ACHN (cell line): ENCODE results near the gene WDR37.

Source experiments
- DNase-seq: peaks from one replicate; pipeline ENCODE4 v3.0.0-alpha.2; 2015
- in situ Hi-C: cut with HindIII; loops from 2 replicates; pipeline ENCODE4 v1.10.0; 2017; ENCODE audit warnings: low sequenced_read_pairs, low pct_ligation_motif_present, low pct_unique_long_range_greater_than_20kb

Gene WDR37

DNA sequence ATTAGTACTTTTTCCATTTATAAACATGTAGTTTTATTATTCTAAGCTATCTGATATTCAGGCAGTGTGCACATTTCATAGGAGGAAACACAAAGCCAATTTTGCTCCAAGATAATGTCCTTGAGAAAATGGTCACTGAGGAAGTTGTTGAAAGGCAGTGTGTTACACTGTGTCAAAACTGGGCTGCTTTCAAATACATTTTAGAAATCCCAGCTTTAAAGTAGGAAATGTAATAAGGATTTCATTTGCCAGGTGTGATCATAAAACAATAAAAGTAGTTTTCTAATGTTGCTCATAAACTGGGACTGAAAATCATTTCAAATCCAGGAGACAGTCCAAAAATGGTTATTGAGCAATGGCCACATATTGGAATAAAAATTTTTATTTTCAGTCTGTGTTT lies 80.1 kb downstream of the WDR37 start:
- DNase-seq = no peak
- in situ Hi-C loops = no loop called here

DNA sequence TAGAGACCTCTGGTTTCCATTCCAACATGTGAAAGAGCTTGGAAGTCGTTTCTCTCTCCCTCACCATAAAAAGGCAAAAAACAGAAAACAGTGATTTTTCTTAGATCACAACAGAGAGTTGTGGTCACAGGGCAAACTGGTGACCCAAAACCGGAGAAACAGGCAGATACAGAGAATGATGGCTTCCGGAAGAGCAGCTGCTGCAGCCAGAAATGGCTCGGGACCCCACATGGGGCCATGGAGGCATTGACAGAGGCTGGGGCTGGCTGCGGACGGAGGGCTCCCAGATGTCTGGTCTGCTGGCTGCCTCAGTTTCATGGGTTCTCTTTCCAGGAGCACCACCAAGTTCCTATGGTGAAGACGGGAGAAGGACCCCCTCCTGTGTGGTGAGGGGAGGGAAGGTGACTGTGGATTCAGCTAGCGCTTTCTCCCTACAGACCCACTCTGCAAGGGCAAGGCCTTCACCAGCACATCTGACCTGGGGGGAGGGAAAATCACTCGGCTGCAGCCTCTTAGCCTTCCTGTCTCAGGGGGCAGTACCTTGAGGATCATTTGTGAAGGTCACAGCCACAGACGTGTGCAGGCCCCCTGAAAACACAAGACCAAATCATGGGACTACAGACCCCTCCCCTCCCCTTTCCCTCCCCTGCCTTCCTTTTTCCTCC lies 81.4 kb downstream of the WDR37 start:
- in situ Hi-C loops = no loop called here
- DNase-seq = no peak

DNA sequence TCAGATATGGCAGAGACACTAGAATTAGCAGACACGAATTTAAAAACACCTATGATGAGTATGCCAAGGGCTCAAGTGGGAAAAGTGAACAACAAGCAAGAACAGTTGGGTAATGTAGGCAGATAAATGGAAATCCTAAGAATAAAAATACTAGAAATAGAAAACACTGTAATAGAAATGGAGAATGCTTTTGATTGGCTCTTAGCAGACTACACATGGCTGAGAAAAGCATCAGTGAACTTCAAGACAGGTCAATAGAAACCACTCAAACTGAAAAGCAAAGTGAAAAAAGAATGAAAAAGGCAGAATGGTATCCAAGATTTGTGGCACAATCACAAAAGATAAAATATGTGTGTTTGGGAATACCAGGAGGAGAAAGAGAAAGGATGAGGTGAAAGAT lies 82.3 kb downstream of the WDR37 start:
- in situ Hi-C loops = no loop called here
- DNase-seq = no peak

DNA sequence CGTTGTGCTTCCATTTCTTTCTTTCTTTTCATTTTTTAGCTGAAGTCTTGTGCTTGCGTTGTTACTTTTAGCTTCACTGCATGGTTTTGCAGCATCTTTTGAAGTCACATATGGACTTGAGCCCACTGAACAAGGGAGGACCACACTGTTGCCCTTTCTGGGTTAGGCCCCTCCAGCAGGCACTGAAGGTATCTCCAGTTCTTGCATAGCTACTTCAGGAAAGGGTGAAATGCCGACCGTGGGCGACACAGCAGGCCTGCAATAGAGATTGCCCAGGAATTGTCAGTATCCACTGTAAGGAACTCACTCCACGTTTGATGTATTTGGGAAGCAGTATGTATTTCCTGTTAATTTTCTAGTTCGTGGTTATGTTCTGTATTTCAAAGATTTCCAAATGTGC lies 85.1 kb downstream of the WDR37 start:
- in situ Hi-C loops = no loop called here

DNA sequence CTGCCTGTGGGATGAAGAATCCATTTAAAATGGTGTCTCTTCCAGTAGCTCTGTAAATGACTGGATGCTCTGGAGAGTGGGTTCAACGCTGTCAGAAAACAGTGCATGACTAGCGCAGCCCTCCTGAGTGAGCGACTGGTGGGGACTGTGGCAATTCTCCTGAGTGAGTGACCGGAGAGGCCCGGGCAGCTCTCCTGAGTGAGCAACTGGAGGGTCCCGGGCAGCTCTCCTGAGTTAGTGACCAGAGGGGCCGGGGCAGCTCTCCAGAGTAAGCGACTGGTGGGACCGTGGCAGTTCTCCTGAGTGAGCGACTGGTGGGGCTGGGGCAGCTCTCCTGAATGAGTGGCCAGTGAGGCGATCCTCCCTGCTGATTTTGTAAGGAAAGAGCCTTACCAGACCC lies 85.5 kb downstream of the WDR37 start:
- no peak for DNase-seq
- in situ Hi-C loops = no loop called here

More for the DNA sequence above, 85.1 kb downstream of the WDR37 start:
- DNase-seq = no peak

DNA sequence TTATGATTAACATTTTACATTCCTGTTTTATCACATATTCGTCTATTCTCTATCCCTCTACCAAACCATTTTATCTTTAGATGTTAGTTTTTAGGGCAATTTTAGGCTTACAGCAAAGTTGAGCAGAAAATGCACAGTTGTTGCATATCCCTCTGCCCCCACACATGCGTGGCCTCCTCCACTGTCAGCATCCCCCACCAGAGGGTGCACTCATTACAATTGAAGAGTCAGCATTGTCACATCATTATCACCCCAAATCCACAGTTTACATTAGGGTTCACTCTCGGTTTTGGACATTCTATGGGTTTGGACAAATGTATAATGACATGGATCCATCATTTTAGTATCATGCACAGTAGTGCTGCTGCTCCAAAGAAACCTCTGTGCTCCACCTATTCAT lies 86.4 kb downstream of the WDR37 start:
- DNase-seq = peak; percentile 11
- in situ Hi-C loops = no loop called here

DNA sequence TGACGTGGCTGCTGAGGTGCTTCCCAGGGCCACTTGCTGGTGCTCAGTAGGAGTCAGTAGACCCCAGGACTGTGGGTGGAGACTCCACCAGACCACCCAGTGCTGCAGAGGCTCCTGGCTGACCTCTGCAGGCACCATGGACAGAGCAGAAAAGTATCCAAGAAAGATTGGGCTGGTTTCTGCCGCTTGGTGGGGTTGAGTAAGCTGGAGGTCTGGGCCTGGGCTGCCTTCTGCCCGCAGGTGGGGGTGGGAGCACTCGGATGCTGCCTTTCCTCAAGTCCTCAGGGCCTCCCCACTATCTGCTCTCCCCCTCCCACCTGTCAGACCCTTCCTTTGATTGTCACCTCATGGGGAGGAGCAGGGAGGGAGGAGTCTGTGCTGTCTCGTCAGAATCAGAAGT lies 91.6 kb downstream of the WDR37 start:
- no peak for DNase-seq
- in situ Hi-C loops = no loop called here

DNA sequence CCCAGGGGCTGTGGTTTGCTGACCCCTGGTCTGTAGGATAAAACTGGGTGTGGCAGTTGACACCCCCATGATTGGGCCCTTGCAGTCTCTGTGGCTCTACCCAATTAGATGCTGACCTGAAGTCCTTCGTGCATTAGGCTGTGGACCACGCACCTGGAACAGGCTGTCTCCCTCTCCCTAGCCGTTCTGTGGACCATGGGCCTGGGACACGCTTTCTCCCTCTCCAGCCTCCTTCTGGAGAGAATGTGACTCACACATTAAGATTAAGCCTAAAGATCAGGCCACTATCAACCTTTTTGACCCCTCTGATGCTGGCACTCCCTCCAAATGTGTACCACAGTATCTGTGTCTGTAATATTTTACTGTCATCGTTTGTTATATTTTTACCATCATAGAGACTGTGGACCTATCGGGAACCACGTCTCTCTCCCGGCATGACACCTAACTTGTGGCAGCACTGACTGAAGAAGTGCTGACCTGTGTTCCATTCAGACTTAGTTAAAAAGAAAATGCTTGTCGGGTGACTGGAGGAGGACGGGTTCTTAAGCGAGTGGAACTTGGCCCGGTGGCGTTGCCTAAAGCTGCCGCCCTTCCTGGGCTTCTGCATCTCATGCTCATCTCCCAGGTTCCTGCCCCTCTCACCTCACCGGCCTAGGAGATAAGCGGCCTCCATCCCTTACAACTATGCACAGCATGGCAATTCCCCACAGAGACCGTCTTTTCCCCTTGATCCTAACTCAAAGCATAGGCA lies 92.8 kb downstream of the WDR37 start:
- in situ Hi-C loops = no loop called here
- no peak for DNase-seq

DNA sequence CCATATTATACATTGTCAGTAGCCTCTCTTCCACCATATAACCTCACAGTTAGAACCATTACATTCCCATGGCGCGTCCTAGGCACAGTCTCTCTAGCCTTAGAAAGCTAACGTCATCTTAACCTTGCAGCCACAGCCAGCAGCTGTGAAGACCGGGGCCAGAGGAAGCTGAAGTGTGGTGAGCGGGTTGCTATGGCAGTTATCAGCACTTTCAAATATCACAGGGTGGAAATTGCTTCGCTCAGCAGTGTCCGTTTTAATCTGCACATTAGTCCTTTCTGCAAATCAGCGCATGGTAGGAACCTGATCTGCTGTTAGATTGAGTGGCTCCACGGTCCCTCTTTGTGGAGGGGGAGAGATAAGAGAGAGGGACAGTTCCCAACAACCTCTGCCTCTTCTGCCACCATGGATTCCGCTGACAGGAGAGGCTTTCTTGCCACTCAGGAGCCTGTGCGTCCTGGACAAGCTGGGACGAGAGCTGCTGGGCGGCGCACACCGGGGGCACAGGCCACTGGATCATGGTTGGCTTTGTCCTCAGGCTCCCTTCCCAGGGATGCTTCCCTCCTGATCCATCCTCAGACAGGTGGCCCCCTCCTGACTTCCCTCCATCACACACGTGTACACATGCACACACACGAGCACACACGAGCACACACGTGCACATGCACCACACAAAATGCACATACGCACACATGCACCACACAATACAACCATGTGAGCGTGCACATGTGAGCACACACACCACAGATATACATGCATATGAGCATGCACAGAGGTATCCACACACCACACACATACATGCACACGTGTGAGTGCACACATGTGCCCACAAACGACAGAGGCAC lies 93.8 kb downstream of the WDR37 start:
- in situ Hi-C loops = no loop called here

DNA sequence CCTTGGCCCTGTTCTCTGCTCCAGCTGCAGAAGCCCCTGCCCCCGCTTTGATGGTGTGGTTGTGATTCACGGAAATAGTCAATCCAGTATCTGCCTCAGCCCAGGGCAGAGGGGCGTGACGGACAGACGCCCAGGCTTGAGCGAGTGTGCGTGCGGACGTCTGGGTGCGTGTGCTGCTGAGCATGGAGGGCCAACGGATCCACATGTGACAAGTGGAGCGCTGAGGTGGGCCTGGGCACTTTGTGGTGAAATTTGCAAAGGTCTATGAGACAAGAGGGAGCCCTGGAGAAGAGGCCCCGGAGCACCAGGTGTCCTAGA lies 94.4 kb downstream of the WDR37 start:
- in situ Hi-C loops = no loop called here
- DNase-seq = no peak

More for the DNA sequence above, 93.8 kb downstream of the WDR37 start:
- no peak for DNase-seq

DNA sequence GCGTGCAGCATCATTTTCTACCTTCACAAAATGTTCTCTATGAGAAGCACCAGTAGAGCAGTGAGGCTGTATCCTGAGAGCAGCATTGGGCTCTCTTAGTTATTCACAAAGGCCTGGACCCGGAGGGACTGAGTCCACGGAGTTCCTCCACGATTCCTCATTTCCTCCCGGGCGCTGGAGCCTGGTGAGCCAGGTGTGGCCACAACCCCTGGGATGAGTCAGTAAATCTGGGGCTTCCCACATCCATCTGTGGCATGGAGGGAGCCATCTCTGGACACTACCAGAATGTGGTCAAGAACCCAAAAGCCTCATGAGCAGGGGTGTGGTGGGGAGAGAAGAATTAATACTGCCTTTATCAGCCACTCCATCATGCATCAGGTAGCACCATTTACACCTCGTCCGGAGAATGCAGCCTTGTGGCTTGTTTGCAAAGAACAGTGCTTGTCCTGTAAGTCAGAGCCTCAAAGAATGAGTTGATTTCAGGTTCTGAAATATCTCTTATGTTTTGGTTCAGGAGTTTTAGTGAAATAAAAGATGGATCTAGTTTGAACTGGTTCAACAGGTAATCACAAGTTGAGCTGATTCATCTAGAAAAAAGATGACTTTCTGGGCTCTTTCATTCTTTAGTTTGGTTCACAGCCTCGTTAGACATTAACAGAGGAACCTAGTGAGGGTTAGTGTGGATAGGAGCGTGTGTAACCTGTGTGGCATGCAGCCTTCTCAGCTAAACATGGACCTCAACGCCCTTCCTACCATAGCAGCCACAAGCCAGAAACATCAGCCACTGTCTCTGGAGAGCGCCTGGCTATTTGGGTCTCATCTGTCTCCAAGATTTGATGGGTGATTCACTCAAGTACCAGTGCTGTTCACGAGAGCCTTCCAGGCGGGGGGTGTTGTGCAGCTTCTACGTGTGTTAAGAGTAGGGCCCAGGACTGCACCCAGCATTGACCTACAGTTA lies 95.2 kb downstream of the WDR37 start:
- peak; percentile 78 for DNase-seq
- in situ Hi-C loops = no loop called here

DNA sequence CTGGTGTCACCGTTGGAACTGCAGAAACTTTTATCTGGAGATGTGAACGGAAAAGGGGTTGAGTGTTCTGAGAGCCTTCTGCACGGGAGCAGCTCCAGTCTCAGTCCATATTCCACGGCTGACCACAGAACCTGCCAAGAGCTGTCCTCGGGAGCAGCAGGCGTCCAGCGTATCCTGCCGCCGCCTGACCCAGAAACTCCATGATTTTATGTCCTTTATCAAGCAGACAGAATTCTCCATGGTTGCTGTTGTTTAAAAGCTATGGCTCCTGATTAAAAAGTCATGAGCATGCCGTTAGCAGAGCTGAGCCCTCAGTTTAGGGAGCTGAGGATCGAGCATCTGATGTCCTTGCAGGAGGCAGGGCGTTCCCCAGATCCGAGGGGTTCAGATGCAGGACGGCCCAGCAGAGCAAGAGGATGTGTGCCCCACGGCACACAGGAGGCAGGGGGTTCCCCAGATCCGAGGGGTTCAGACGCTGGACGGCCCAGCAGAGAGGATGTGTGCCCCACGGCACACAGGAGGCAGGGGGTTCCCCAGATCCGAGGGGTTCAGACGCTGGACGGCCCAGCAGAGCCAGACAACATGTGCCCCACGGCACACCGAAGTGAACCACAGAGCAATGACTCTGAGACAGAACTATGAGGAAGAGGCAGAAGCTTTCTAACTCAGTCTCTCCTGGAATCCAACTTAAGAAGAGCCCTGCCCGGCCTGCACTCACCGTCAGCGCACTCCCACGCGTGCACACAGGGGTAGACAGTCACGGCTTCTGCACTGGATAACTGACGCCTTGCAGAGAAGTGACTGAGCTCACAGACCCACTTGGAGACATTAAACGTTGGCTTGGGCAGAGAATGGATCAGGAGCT lies 96.4 kb downstream of the WDR37 start:
- no peak for DNase-seq
- in situ Hi-C loops = no loop called here

DNA sequence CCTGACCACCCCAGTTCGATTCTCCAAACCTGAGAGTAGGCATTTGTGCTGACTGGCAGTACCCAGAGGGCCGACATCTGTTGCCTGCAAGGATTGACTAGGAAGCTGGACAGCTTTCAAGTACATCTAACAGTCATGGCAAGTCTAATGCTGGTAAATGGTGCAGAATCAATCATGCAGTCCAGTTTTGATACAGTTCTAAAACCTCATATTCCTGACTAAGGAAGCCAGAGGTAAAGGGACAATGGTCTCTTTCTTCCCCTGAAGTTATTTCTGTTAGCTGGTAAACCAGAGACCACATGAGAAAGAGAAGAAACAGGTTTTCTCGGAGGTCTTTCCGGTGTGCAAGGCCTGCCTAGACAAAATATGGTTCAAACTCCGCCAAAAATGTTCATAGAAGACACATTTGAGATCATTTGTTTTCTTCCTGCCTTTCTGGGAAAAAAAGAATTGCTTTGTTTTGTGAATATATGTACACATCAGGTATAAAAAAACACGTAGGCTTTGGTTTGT lies 97.1 kb downstream of the WDR37 start:
- DNase-seq = no peak
- in situ Hi-C loops = no loop called here

DNA sequence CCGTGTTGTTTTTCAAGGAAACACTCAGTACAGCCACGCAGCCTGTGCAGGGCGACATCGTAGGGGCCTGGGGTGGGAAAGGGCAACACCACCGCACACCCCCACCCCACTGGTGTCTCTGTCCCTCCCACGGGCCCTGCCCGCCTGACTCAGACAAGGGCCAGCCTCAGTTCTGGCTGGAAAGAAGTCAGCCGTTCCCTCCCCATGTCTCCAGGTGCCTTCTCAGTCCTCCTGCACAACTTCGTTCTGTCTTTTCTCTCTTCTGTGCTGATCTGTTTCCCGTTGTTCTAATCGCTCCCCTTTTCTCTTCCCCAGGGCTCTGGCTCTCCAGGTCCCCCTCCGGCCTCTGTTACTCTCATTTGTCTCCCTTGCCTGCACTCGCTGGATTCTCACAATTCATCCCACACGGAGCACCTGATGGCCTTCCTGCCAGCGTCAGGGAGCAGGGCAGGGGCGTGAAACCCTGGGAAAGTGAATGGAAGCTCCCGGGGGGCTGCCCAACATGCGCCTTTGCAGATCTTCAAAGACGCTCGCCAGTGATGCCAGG lies 97.7 kb downstream of the WDR37 start:
- in situ Hi-C loops = no loop called here
- DNase-seq = no peak

DNA sequence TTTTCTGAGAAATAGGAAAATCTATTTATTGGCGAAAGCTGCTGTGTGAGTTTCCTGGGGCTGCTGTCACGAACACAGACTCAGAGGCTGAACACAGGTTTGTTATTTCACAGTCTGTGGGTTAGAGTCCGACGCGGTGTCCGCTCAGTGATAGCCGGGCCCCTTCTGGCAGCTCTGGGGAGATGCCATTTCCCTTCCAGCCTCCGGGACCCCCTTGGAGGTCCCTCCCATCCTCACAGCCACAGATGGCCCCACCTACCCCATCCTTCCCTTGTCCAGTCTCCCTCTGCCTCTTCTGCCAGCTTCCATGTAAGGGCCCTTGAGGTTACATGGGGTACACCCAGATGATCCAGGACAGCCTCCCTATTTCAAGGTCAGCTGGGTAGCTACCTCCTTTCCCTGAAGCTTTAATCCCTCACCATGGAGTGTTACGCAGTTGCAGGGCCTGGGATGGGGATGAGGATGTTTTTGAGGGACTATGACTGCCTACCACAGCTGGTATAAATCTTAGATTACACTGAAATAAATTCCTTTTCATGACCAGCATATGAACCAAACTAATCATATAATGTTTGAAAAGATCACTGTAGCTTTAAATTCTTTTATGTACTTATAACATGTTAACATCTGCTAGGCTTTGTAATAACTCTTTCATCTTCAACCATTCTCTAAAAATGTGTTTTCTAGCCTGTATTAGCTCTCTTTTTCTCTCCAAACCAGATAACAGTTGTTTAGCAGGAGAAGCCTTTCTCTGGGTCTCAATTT lies 98.5 kb downstream of the WDR37 start:
- DNase-seq = no peak
- in situ Hi-C loops = no loop called here

DNA sequence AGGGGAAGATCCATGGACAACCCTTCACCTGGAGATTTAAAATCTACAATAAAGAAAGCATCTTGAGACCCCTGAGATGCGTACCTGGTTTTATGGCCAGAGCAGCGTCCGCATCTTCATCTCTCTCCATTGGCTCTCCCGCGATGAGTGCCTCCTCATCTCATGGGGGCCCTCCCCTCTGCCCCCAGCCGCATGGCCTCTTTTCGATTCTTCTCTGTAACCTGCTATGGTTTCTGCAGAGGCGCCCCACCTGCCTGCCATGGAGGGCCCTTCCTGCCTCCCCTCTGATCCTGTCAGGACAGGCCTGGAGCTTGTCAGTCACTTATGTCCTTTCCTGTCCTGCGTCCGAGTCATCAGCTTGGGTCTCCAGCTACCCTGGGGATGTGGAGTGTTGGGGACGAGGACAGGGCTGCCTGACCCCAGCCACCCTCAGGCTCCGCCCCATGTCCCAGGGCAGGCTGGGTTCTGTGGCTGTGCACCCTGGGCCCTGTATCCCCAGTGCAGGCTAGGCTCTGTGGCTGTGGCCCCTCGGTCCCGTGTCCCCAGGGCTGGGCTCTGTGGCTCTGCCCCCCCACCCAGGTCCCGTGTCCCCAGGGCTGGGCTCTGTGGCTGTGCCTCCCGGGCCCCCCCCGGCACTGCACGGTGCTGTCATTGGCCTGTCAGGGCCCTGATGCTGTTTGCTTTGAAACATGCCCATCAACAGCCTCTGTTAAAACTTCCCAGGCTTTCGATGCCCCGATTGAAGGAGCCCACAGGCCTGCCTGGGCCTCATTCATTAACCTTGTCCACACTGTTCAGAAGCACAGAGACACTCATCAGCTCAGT lies 99.8 kb downstream of the WDR37 start:
- in situ Hi-C loops = no loop called here
- DNase-seq = no peak
